Nephron progenitor cell (in vitro differentiated cells): ENCODE measurements around the gene MAP7D1.

Source experiments
- DNase-seq: peaks from one replicate; pipeline ENCODE4 v3.0.0; 2021
- H3K27ac Mint-ChIP-seq: 2 replicates; pipeline ENCODE4 v1.8.0; 2021; ENCODE audit warnings: mild to moderate bottlenecking, moderate library complexity, mixed read lengths
- H3K27me3 Mint-ChIP-seq: 2 replicates; pipeline ENCODE4 v1.8.0; 2021; ENCODE audit warnings: mild to moderate bottlenecking, low read depth, mixed read lengths; ENCODE audit not compliant: poor library complexity
- H3K36me3 Mint-ChIP-seq: 2 replicates; pipeline ENCODE4 v1.8.0; 2021; ENCODE audit warnings: low read depth, mixed read lengths
- H3K4me1 Mint-ChIP-seq: 2 replicates; pipeline ENCODE4 v1.8.0; 2021; ENCODE audit warnings: mixed read lengths
- H3K4me3 Mint-ChIP-seq: 2 replicates; pipeline ENCODE4 v1.8.0; 2021; ENCODE audit warnings: mild to moderate bottlenecking, moderate library complexity, mixed read lengths
- H3K9me3 Mint-ChIP-seq: 2 replicates; pipeline ENCODE4 v1.8.0; 2021; ENCODE audit warnings: mild to moderate bottlenecking, moderate library complexity, mixed read lengths
- TF ChIP-seq, protein P1 (sequence below): fragments of 200-600 bp; sonication (generic); IDR thresholded peaks from 2 replicates; pipeline ENCODE4 v1.5.0; 2021; ENCODE audit warnings: antibody characterized with exemption

Gene MAP7D1

DNA sequence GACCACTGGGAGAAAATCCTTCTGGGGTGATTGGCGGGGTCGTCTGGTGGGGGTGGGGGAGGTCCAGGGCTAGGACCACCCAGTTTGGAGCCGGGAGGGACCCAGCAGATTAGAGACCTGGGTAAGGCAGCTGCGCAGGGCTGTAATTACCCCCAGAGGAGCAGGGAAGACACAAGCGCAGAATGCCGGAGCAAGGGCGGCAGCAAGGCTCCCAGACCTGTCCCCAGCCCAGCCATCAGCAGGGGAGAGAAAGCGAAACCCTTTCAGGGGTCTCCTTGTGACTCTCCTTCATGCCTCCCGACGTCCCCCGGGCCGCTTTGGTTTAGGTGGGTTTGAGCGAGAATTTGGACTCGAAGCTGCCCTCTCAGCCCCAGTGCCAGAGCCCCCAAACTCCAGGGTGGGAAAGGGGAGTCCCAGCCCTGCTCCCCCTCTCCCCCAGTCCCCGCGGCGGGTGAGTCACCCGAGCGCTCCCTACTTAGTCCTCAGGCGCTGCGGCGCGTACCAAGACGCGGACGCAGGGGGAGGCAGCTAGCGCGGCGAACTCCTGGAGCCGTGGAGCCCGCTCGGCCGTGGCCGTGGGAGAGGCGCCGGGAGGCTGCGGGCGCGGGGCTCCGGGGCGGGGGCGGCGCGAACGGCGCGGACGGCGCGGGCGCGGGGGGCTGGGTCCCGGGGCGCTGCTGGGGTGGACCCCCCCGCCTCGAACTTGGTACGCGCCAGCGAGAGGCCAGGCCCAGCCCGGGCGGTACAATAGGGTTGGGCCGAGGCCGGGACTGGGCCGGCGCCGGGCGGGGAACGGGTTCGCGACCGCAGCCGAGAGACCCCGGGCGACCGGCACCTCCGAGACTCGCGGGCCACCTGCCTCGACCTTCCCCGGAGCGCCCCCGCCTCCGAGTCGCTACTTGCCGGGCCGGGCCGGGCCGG is at the start of gene MAP7D1:
Gene MAP7D1 (plus strand): TSS at position 753 of the 921 bp plus-strand sequence. CDS start 258 bp downstream, outside the sequence.
- Mint-ChIP-seq H3K4me1 (peaks cover 78% of the 10 kb centered on the region), H3K27me3 (peaks cover 2% of the 10 kb centered on the region)

DNA sequence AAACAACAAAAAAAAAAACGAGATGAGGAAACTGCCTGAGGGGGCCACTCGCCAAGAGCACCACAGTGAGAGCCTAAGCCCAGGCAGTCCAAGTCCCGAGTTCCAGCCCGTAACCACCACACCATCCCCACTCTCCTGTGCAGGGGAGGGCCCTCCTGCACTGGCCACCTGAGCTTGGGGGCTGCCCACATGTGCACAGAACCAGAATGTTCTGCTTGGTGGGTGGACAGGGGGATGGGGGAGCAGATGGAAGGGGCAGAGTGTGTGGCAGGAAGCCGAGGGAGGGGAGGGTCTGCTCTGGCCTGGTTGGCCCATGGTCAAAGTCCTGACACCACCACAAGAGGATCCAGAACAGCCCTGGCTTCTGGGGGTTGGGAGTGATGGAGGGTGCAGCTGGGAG is 49.7 kb upstream of the MAP7D1 start:
- no peak overlapping the region for H3K27ac Mint-ChIP-seq
- no peak for DNase-seq
- peaks cover 35% of the 10 kb centered on the region for H3K4me1 Mint-ChIP-seq
- no peaks in the 10 kb centered on the region for H3K36me3 Mint-ChIP-seq
- H3K9me3 Mint-ChIP-seq, result no peaks in the 10 kb centered on the region
- peaks cover 3% of the 10 kb centered on the region for H3K27me3 Mint-ChIP-seq
- TF ChIP-seq, protein P1, sequence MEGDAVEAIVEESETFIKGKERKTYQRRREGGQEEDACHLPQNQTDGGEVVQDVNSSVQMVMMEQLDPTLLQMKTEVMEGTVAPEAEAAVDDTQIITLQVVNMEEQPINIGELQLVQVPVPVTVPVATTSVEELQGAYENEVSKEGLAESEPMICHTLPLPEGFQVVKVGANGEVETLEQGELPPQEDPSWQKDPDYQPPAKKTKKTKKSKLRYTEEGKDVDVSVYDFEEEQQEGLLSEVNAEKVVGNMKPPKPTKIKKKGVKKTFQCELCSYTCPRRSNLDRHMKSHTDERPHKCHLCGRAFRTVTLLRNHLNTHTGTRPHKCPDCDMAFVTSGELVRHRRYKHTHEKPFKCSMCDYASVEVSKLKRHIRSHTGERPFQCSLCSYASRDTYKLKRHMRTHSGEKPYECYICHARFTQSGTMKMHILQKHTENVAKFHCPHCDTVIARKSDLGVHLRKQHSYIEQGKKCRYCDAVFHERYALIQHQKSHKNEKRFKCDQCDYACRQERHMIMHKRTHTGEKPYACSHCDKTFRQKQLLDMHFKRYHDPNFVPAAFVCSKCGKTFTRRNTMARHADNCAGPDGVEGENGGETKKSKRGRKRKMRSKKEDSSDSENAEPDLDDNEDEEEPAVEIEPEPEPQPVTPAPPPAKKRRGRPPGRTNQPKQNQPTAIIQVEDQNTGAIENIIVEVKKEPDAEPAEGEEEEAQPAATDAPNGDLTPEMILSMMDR, result no peak
- H3K4me3 Mint-ChIP-seq, result no peak overlapping the region

More for the DNA sequence above, at the start of gene MAP7D1:
- peak within 1 kb of the TSS; percentile 87 for H3K4me3 Mint-ChIP-seq
- peak within 1 kb of the TSS; percentile 95 for H3K27ac Mint-ChIP-seq
- peaks cover 13% of the 10 kb centered on the region for H3K36me3 Mint-ChIP-seq
- H3K9me3 Mint-ChIP-seq, result no peaks in the 10 kb centered on the region
- DNase-seq, result peak; percentile 82
- TF ChIP-seq, protein P1, result no peak

DNA sequence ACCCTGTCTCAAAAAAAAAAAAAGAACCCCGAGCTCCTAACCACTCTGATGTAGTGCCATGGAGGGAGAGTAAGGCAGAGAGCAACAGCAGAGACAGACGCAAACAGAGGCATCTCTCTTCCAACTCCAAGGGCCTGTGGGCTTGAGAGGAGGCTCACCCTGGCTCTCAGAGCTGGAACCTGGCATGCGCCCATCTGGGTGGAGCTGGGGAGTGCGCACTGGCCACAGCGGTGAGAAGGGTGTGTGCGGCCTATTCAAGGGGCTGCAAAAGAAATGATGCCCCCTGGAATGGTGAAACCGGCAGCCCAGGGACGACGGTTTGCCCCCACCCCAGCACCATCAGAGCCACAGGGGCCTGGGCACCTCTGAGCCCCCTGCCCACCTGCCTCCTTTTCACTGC is 48.6 kb upstream of the MAP7D1 start:
- no peak overlapping the region for H3K27ac Mint-ChIP-seq
- no peak overlapping the region for H3K4me3 Mint-ChIP-seq
- no peaks in the 10 kb centered on the region for H3K9me3 Mint-ChIP-seq
- peaks cover 41% of the 10 kb centered on the region for H3K4me1 Mint-ChIP-seq
- H3K36me3 Mint-ChIP-seq, result no peaks in the 10 kb centered on the region
- DNase-seq, result no peak
- TF ChIP-seq, protein P1, result no peak
- peaks cover 4% of the 10 kb centered on the region for H3K27me3 Mint-ChIP-seq

DNA sequence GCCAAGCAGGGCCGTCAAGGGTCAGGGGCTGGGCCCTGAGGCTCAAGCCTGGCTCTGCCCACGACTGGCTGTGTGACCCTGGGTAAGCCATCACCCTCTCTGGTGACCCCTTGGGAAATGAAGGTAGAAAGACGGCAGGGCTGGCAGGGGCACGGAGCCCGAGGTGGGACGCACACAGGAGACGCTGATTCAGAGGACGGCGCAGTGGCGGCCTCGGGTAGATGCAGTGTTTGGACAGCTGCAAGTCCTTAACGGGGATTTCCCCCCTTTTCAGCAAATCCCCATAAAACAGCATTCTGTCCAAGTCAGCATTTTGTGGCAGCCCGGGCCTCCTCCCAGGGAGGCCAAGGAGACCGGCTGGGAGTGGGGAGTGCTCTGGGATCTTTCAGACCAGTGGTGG is 47.6 kb upstream of the MAP7D1 start:
- Mint-ChIP-seq H3K4me3 (no peak overlapping the region), H3K27ac (peak overlapping the region; percentile 70), H3K4me1 (peaks cover 41% of the 10 kb centered on the region), H3K27me3 (peaks cover 6% of the 10 kb centered on the region), H3K36me3 (no peaks in the 10 kb centered on the region), H3K9me3 (no peaks in the 10 kb centered on the region)
- TF ChIP-seq, protein P1, result no peak
- no peak for DNase-seq

DNA sequence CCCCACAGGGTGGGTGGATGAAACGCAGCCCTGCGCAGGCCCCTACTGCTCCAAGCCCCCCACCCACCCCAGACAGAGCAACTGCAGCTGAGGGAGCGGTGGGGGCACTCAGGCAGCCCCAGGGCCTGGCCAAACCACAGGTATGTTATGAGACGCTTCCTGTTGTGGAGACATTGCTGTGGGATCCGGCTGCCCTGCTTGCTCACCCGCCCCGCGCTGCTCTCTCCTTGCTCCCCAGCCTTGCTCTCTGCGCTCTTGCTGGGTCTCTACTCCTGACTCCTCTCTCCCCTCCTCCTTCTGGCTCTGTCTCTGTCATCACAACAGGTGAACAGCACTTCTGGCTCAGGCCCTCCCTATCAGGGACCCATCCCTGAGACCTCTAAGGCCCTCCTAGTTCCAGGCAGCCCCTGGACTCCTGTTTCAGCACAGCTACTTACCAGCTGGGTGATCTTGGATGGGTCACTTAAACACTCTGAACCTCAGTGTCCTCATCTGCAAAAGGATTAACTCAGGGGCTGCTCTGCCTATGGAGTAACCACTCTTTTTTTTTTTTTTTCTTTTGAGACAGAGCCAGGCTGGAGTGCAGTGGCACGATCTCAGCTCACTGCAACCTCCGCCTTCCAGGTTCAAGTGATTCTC is 46.8 kb upstream of the MAP7D1 start:
- TF ChIP-seq, protein P1, result no peak
- no peak overlapping the region for H3K4me3 Mint-ChIP-seq
- peaks cover 49% of the 10 kb centered on the region for H3K4me1 Mint-ChIP-seq
- peaks cover 6% of the 10 kb centered on the region for H3K27me3 Mint-ChIP-seq
- DNase-seq, result no peak
- H3K9me3 Mint-ChIP-seq, result no peaks in the 10 kb centered on the region
- H3K36me3 Mint-ChIP-seq, result no peaks in the 10 kb centered on the region
- H3K27ac Mint-ChIP-seq, result peak overlapping the region; percentile 39
